OCI-LY3 (cell line): ENCODE data around the gene CXXC1.

Experiments
- EZH2phosphoT487 ChIP-seq: fragments of 200-600 bp; shearing (Covaris generic); IDR thresholded peaks from 2 replicates; pipeline ENCODE4 v1.6.1; 2018; ENCODE audit warnings: antibody characterized with exemption, mixed run types, low read depth
- TF ChIP-seq, protein P1 (sequence below): fragments of 200-600, 300-600 bp; sonication (generic); IDR thresholded peaks from 2 replicates; pipeline ENCODE4 v1.5.1; 2014; ENCODE audit warnings: antibody characterized with exemption, low read length, low read depth

DNA sequence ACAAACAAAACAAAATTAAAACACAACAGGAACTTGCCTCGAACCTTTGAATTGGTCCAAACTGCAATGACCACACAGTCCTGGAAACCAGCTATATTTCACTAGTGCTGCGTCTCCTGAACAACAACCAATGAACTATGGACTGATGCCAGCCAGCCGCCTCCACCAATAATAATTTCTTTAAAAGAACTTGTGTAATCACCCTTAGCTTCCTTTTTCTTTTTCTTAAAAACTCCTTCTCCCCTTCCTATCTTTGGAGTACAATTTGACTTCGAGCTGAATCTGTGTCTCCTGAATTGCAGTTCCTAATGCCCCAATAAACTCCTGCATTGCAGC lies 1.6 kb upstream of the CXXC1 start:
- TF ChIP-seq, protein P1, sequence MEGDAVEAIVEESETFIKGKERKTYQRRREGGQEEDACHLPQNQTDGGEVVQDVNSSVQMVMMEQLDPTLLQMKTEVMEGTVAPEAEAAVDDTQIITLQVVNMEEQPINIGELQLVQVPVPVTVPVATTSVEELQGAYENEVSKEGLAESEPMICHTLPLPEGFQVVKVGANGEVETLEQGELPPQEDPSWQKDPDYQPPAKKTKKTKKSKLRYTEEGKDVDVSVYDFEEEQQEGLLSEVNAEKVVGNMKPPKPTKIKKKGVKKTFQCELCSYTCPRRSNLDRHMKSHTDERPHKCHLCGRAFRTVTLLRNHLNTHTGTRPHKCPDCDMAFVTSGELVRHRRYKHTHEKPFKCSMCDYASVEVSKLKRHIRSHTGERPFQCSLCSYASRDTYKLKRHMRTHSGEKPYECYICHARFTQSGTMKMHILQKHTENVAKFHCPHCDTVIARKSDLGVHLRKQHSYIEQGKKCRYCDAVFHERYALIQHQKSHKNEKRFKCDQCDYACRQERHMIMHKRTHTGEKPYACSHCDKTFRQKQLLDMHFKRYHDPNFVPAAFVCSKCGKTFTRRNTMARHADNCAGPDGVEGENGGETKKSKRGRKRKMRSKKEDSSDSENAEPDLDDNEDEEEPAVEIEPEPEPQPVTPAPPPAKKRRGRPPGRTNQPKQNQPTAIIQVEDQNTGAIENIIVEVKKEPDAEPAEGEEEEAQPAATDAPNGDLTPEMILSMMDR: no peak
- no peak for TF ChIP-seq EZH2phosphoT487
